ENCODE measurements around the gene HIVEP1.

Gene HIVEP1

GRCh38 chr6:12111363-12111670, 99.2 kb downstream of the HIVEP1 start:
- no peak overlapping the region for H3K27ac ChIP-seq
- DNase-seq (ENCODE audit: low read depth, low spot score) = no peak
- peaks cover 3% of the 10 kb centered on the region; the same call in 1 of the 2 replicates for H3K9me3 ChIP-seq (ENCODE audit: low read depth, low read length)
- H3K4me3 ChIP-seq = no peak overlapping the region
- TF ChIP-seq POLR2AphosphoS5 (IDR thresholded peaks at IDR 0.05; ENCODE audit: borderline replicate concordance, low read depth, low read length) (no peak), FOXP2 (optimal IDR thresholded peaks at IDR 0.05; ENCODE audit: control extremely low read depth, extremely low read length, insufficient read depth) (no peak), EZH2 (IDR thresholded peaks at IDR 0.05) (no peak)
- H3K9ac ChIP-seq (ENCODE audit: insufficient read length) = no peak overlapping the region
- H3K36me3 ChIP-seq (ENCODE audit: insufficient read depth, low read length) = no peaks in the 10 kb centered on the region

GRCh38 chr6:12112540-12113189, 100.6 kb downstream of the HIVEP1 start:
- no peak overlapping the region for H3K27ac ChIP-seq
- peaks cover 3% of the 10 kb centered on the region; the same call in 1 of the 2 replicates for H3K9me3 ChIP-seq (ENCODE audit: low read depth, low read length)
- H3K4me3 ChIP-seq = no peak overlapping the region
- no peaks in the 10 kb centered on the region for H3K36me3 ChIP-seq (ENCODE audit: insufficient read depth, low read length)
- H3K9ac ChIP-seq (ENCODE audit: insufficient read length) = no peak overlapping the region
- TF ChIP-seq EZH2 (IDR thresholded peaks at IDR 0.05) = no peak
- TF ChIP-seq POLR2AphosphoS5 (IDR thresholded peaks at IDR 0.05; ENCODE audit: borderline replicate concordance, low read depth, low read length) = no peak
- no peak for TF ChIP-seq FOXP2 (optimal IDR thresholded peaks at IDR 0.05; ENCODE audit: control extremely low read depth, extremely low read length, insufficient read depth)
- DNase-seq (ENCODE audit: low read depth, low spot score) = no peak

GRCh38 chr6:12113190-12113577, 101.1 kb downstream of the HIVEP1 start:
- TF ChIP-seq EZH2 (IDR thresholded peaks at IDR 0.05) (no peak), FOXP2 (optimal IDR thresholded peaks at IDR 0.05; ENCODE audit: control extremely low read depth, extremely low read length, insufficient read depth) (no peak), POLR2AphosphoS5 (IDR thresholded peaks at IDR 0.05; ENCODE audit: borderline replicate concordance, low read depth, low read length) (no peak)
- no peak for DNase-seq (ENCODE audit: low read depth, low spot score)
- H3K9ac ChIP-seq (ENCODE audit: insufficient read length) = no peak overlapping the region
- H3K27ac ChIP-seq = no peak overlapping the region
- no peak overlapping the region for H3K4me3 ChIP-seq
- H3K9me3 ChIP-seq (ENCODE audit: low read depth, low read length) = peaks cover 3% of the 10 kb centered on the region; the same call in 1 of the 2 replicates
- no peaks in the 10 kb centered on the region for H3K36me3 ChIP-seq (ENCODE audit: insufficient read depth, low read length)

- no peak overlapping the region for H3K4me3 ChIP-seq
- H3K9ac ChIP-seq (ENCODE audit: insufficient read length) = no peak overlapping the region
- H3K36me3 ChIP-seq (ENCODE audit: insufficient read depth, low read length) = no peaks in the 10 kb centered on the region
- no peak for DNase-seq (ENCODE audit: low read depth, low spot score)
- no peak overlapping the region for H3K27ac ChIP-seq
- no peak for TF ChIP-seq POLR2AphosphoS5 (IDR thresholded peaks at IDR 0.05; ENCODE audit: borderline replicate concordance, low read depth, low read length)
- TF ChIP-seq EZH2 (IDR thresholded peaks at IDR 0.05) = no peak
- no peak for TF ChIP-seq FOXP2 (optimal IDR thresholded peaks at IDR 0.05; ENCODE audit: control extremely low read depth, extremely low read length, insufficient read depth)
- peaks cover 3% of the 10 kb centered on the region; the same call in 1 of the 2 replicates for H3K9me3 ChIP-seq (ENCODE audit: low read depth, low read length)
These were observed 102.0 kb downstream of the HIVEP1 start for GRCh38 chr6:12114055-12114503.

GRCh38 chr6:12115001-12115400, 102.9 kb downstream of the HIVEP1 start:
- Histone ChIP-seq H3K4me3 (no peak overlapping the region), H3K36me3 (ENCODE audit: insufficient read depth, low read length) (no peaks in the 10 kb centered on the region), H3K9me3 (ENCODE audit: low read depth, low read length) (peaks cover 3% of the 10 kb centered on the region; the same call in 1 of the 2 replicates), H3K9ac (ENCODE audit: insufficient read length) (no peak overlapping the region), H3K27ac (no peak overlapping the region)
- DNase-seq (ENCODE audit: low read depth, low spot score) = no peak
- no peak for TF ChIP-seq EZH2 (IDR thresholded peaks at IDR 0.05)
- TF ChIP-seq FOXP2 (optimal IDR thresholded peaks at IDR 0.05; ENCODE audit: control extremely low read depth, extremely low read length, insufficient read depth) = no peak
- TF ChIP-seq POLR2AphosphoS5 (IDR thresholded peaks at IDR 0.05; ENCODE audit: borderline replicate concordance, low read depth, low read length) = no peak

- Histone ChIP-seq H3K9ac (ENCODE audit: insufficient read length) (no peak overlapping the region), H3K36me3 (ENCODE audit: insufficient read depth, low read length) (peaks cover 3% of the 10 kb centered on the region; the same call in 1 of the 2 replicates), H3K9me3 (ENCODE audit: low read depth, low read length) (peaks cover 3% of the 10 kb centered on the region; the same call in 1 of the 2 replicates), H3K4me3 (no peak overlapping the region), H3K27ac (no peak overlapping the region)
- no peak for DNase-seq (ENCODE audit: low read depth, low spot score)
- TF ChIP-seq POLR2AphosphoS5 (IDR thresholded peaks at IDR 0.05; ENCODE audit: borderline replicate concordance, low read depth, low read length) (no peak), EZH2 (IDR thresholded peaks at IDR 0.05) (no peak), FOXP2 (optimal IDR thresholded peaks at IDR 0.05; ENCODE audit: control extremely low read depth, extremely low read length, insufficient read depth) (no peak)
These were observed 103.4 kb downstream of the HIVEP1 start for GRCh38 chr6:12115492-12115891.

- Histone ChIP-seq H3K27ac (no peak overlapping the region), H3K9ac (ENCODE audit: insufficient read length) (no peak overlapping the region), H3K4me3 (no peak overlapping the region), H3K36me3 (ENCODE audit: insufficient read depth, low read length) (peaks cover 5% of the 10 kb centered on the region; the same call in 1 of the 2 replicates), H3K9me3 (ENCODE audit: low read depth, low read length) (peaks cover 3% of the 10 kb centered on the region; the same call in 1 of the 2 replicates)
- TF ChIP-seq POLR2AphosphoS5 (IDR thresholded peaks at IDR 0.05; ENCODE audit: borderline replicate concordance, low read depth, low read length) (no peak), EZH2 (IDR thresholded peaks at IDR 0.05) (no peak), FOXP2 (optimal IDR thresholded peaks at IDR 0.05; ENCODE audit: control extremely low read depth, extremely low read length, insufficient read depth) (no peak)
- DNase-seq (ENCODE audit: low read depth, low spot score) = no peak
These were observed 104.2 kb downstream of the HIVEP1 start for GRCh38 chr6:12116264-12116800.

GRCh38 chr6:12116978-12117377, 104.9 kb downstream of the HIVEP1 start:
- Histone ChIP-seq H3K36me3 (ENCODE audit: insufficient read depth, low read length) (peaks cover 6% of the 10 kb centered on the region; the same call in 1 of the 2 replicates), H3K4me3 (no peak overlapping the region), H3K9me3 (ENCODE audit: low read depth, low read length) (peaks cover 3% of the 10 kb centered on the region; the same call in 1 of the 2 replicates), H3K9ac (ENCODE audit: insufficient read length) (no peak overlapping the region), H3K27ac (no peak overlapping the region)
- no peak for TF ChIP-seq FOXP2 (optimal IDR thresholded peaks at IDR 0.05; ENCODE audit: control extremely low read depth, extremely low read length, insufficient read depth)
- no peak for TF ChIP-seq EZH2 (IDR thresholded peaks at IDR 0.05)
- no peak for TF ChIP-seq POLR2AphosphoS5 (IDR thresholded peaks at IDR 0.05; ENCODE audit: borderline replicate concordance, low read depth, low read length)
- no peak for DNase-seq (ENCODE audit: low read depth, low spot score)
